Adrenal gland (tissue), 12 donors: ENCODE measurements around the gene CEP70. TPM values are rescaled to one million over a fixed set of nuclear protein-coding genes. Genes with fewer than 3 reads are reported as not detected.
"Not testable (repeated sequence)": the region's sequence is repeated elsewhere in the genome, so short reads cannot be mapped to it uniquely, and the experiment has no call there.

Experiments used
- DNase-seq, 7 donors: peaks; one replicate each; pipeline ENCODE4 v3.0.0-alpha.2; 2019 to 2020
- H3K27ac ChIP-seq, 5 donors: fragments of 200-600 bp; sonication (generic) in 4 of 5; 1 replicate in 3 of 5; 2 replicates in 2 of 5; pipeline versions ENCODE4 v1.5.1 to v1.8.0; 2016 to 2020; ENCODE audit warnings: mild to moderate bottlenecking in 1 of 5
- H3K27me3 ChIP-seq: fragments of 200-600 bp; 2 replicates; pipeline ENCODE4 v1.8.0; 2021
- H3K36me3 ChIP-seq, 2 donors: fragments of 200-600 bp; replicated peaks in 1 of 2; 1 replicate in 1 of 2; 2 replicates in 1 of 2; pipeline versions ENCODE4 v1.5.1 to v1.8.0; 2018 to 2022
- H3K4me1 ChIP-seq, 2 donors: fragments of 200-600 bp; replicated peaks in 1 of 2; 1 replicate in 1 of 2; 2 replicates in 1 of 2; pipeline versions ENCODE4 v1.5.1 to v1.8.0; 2018 to 2021
- H3K4me3 ChIP-seq, 4 donors: fragments of 200-600 bp; sonication (generic) in 3 of 4; one replicate each; pipeline ENCODE4 v1.5.1; 2016 to 2018
- H3K9me3 ChIP-seq, 3 donors: fragments of 200-600 bp; sonication (generic) in 1 of 3; replicated peaks in 1 of 3; 1 replicate in 2 of 3; 2 replicates in 1 of 3; pipeline versions ENCODE4 v1.5.1 to v1.8.0; 2016 to 2021
- POLR2A ChIP-seq, 2 donors: fragments of 450-650 bp; IDR thresholded peaks; one replicate each; pipeline ENCODE4 v1.6.1; 2017; ENCODE audit warnings: antibody characterized with exemption in 2 of 2, mild to moderate bottlenecking in 2 of 2, moderate library complexity in 1 of 2
- WGBS, 4 donors: extraction: QIAGEN DNeasy Blood & Tissue Kit in 2 of 4; methylation state at CpG; one replicate each; pipeline versions ENCODE4 v1.1.5 to v1.1.7; 2013 to 2017; 5-methylcytosine and 5-hydroxymethylcytosine counted together
- intact Hi-C, 2 donors: fragments of 100-400 bp; cut with DNase I; formaldehyde crosslinking; loops; one replicate each; pipeline versions ENCODE4 v1.14.1 to v1.15.0; 2022 to 2023
- polyA plus RNA-seq, 3 donors: library from polyadenylated mRNA; stranded (reverse); fragments of 200-250 nt in 2 of 3; fragments of 350-450 nt in 1 of 3; fragmentation: Illumina TruSeq in 1 of 3; extraction: RNeasy Lipid Tissue Mini Kit (QIAGEN cat#74804) in 1 of 3; gene quantifications; one replicate each; pipeline ENCODE4 v1.2.3, GENCODE V29; 2013 to 2014
- total RNA-seq, 9 donors: library from RNA; depleted of rRNA in 4 of 9; stranded (reverse); fragments of >200 nt in 4 of 9; fragments of 120-200 nt in 1 of 9; fragmentation: NEBNext Ultra II Directional in 1 of 9; extraction: Animal tissue kit (Norgen Biotek cat#: 25700) in 1 of 9; gene quantifications; one replicate each; pipeline versions ENCODE4 v1.1.0 to v1.2.4, GENCODE V29; 2013 to 2023
- TF ChIP-seq, protein P1 (sequence below), 6 experiments: fragments of 450-650 bp in 4 of 6; fragments of 200-600 bp in 2 of 6; sonication (generic) in 1 of 6; IDR thresholded peaks; 1 replicate in 5 of 6; 2 replicates in 1 of 6; pipeline versions ENCODE4 v1.5.1 to v1.8.0; 2016 to 2021; ENCODE audit warnings: antibody characterized with exemption in 6 of 6, mild to moderate bottlenecking in 2 of 6, moderate library complexity in 1 of 6
- donor health status: healthy with polysubstance abuse.
- donor health status: Bipolar disorder and iron deficiency.
- donor health status: DM: yes; HTN: yes; CAD: no.
- donor health status: DM: no; HTN: no; CAD: no.
- donor health status: DM: no; HTN: no; CAD: no.
- donor health status: DM: yes; HTN: yes; CAD: no.

The CEP70 gene
- total and polyA plus RNA-seq, 12 donors, result 7.8 to 26.9 (median 16.4) TPM

DNA sequence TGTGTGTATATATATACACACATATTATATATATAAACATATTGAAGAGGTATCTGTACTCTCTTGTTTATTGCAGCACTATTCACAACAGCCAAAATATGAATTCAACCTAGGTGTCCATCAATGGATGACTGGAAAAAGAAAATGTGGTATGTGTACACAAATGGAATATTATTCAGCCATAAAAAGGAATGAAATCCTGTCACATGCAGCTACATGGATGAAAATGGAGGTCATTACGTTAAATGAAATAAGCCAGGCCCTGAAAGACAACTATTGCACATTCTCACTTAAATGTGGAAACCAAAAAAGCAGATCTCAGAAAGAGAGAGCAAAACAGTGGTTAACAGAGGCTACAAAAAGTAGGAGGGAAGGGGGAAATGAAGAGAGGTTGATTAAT, 49.5 kb downstream of the CEP70 start:
- Histone ChIP-seq H3K4me1 (no peaks in the 10 kb centered on the region), H3K27me3 (no peaks in the 10 kb centered on the region), H3K4me3 (no peak overlapping the region), H3K27ac (no peak overlapping the region), H3K36me3 (peaks cover 0 to 10% of the 10 kb centered on the region in 2 donors), H3K9me3 (peaks cover 0 to 12% (median 8%) of the 10 kb centered on the region in 3 donors)
- no peak for TF ChIP-seq POLR2A (IDR thresholded peaks at IDR 0.05)
- TF ChIP-seq, protein P1, sequence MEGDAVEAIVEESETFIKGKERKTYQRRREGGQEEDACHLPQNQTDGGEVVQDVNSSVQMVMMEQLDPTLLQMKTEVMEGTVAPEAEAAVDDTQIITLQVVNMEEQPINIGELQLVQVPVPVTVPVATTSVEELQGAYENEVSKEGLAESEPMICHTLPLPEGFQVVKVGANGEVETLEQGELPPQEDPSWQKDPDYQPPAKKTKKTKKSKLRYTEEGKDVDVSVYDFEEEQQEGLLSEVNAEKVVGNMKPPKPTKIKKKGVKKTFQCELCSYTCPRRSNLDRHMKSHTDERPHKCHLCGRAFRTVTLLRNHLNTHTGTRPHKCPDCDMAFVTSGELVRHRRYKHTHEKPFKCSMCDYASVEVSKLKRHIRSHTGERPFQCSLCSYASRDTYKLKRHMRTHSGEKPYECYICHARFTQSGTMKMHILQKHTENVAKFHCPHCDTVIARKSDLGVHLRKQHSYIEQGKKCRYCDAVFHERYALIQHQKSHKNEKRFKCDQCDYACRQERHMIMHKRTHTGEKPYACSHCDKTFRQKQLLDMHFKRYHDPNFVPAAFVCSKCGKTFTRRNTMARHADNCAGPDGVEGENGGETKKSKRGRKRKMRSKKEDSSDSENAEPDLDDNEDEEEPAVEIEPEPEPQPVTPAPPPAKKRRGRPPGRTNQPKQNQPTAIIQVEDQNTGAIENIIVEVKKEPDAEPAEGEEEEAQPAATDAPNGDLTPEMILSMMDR (IDR thresholded peaks at IDR 0.05), result no peak
- WGBS, 4 donors, result 93 to 97% (median 95%) methylated on average over 1 of the region's 1 CpG
- intact Hi-C loops, result no loop called here
- no peak for DNase-seq

DNA sequence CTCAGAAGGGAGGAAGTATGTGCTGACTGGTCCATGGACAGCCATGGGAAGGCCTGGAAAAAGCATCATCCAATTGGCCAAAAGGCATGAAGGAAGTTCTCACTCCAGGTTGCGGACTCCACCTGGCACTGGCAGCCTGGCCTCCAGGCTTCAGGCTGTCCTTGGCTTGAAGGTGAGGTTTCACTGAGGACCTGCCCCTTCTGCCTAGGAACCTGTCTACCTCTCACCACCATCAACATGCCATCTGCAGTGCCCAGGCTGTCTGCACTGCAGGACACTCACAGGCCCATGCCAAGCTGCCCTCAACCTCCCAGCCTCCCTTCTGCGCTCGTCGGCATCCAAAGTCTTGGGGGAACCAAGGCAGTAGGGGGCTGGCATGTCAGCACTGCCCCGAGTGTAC, 51.1 kb downstream of the CEP70 start:
- H3K9me3 ChIP-seq, result peaks cover 0 to 14% (median 8%) of the 10 kb centered on the region in 3 donors
- no peaks in the 10 kb centered on the region for H3K4me1 ChIP-seq
- TF ChIP-seq, protein P1 (IDR thresholded peaks at IDR 0.05), result no peak
- TF ChIP-seq POLR2A (IDR thresholded peaks at IDR 0.05), result no peak
- WGBS, 4 donors, result 97 to 98% (median 97%) methylated on average over 4 to 5 of the region's 5 CpGs; no CpG with 5 or more reads in 1 of the 4 donors
- H3K36me3 ChIP-seq, result peaks cover 0 to 10% of the 10 kb centered on the region in 2 donors
- no peak overlapping the region for H3K4me3 ChIP-seq
- no peak overlapping the region for H3K27ac ChIP-seq
- DNase-seq, result no peak
- no peaks in the 10 kb centered on the region for H3K27me3 ChIP-seq
- intact Hi-C loops, result no loop called here

DNA sequence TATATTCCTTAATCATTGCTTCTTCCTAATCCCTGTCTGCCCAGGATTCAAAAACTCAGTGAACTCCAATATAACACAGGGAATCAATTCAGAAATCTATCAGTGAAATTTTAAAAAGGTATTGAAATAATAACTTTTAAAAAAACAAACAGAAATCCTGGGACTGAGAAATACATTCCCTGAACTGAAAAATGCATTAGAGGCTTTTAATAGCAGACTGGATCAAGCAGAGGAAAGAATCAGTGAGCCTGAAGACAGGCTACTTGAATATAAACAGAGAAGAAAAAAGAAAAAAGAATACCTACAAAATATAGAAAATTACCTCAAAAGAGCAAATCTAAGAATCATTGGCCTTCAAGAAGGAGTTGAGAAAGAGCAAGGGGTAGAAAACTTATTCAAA, 54.7 kb downstream of the CEP70 start:
- H3K27me3 ChIP-seq, result no peaks in the 10 kb centered on the region
- no peak for TF ChIP-seq POLR2A (IDR thresholded peaks at IDR 0.05)
- TF ChIP-seq, protein P1 (IDR thresholded peaks at IDR 0.05), result no peak
- H3K9me3 ChIP-seq, result peaks cover 0 to 11% (median 8%) of the 10 kb centered on the region in 3 donors
- H3K4me3 ChIP-seq, result no peak overlapping the region
- peaks cover 0 to 10% of the 10 kb centered on the region in 2 donors for H3K36me3 ChIP-seq
- intact Hi-C loops, result no loop called here
- no peak for DNase-seq
- H3K27ac ChIP-seq, result no peak overlapping the region
- H3K4me1 ChIP-seq, result no peaks in the 10 kb centered on the region

DNA sequence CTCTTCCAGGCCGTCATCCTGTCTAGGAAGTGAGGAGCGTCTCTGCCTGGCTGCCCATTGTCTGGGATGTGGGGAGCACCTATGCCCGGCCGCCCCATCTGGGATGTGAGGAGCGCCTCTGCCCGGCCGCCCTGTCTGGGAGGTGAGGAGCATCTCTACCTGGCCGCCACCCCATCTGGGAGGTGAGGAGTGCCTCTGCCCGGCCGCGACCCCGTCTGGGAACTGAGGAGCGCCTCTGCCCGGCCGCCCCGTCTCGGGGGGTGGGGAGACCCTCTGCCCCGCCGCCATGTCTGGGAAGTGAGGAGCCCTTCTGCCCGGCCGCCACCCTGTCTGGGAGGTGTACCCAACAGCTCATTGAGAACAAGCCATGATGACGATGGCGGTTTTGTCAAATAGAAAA, 72.6 kb downstream of the CEP70 start:
- not testable (repeated sequence) for H3K27me3 ChIP-seq, H3K9me3 ChIP-seq
- WGBS, 4 donors, result 96 to 99% (median 98%) methylated on average over 11 to 23 of the region's 23 CpGs

DNA sequence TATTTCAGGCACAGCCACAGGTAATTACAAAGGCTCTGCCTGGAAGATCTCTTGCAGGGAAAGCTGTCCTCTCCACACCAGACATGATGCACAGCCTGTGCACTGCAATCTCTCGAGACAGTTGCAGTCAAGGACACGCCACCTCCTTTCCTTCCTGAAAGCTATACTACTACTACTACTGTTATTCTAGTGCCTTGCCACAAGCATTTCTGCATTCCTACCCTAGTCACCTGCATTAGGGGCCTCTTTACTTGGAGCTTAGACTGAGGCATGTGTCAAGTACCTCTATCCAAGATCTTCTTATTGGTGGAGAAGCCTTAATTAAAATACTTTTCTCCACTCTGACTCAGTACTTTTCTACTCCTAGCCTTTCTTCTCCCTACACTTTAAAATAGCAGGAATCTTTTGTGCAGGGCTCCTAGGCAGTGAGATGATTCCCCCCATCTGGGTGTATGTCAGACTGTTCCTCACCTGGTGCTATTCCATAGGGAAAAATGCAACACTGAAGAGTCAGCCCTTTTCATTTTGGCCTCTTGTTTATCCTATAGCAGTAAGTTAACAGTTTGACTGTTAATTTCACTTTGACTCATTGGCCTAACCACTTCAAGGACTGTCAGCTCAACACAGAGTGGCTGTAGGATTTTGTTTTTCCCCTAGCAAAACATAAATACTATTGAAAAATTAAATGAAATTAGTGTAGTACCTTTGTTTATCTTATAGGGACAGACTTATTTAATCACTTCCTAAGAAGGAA, 80.8 kb downstream of the CEP70 start:
- DNase-seq, result no peak
- Histone ChIP-seq H3K4me3 (no peak overlapping the region), H3K27ac (no peak overlapping the region), H3K9me3 (no peaks in the 10 kb centered on the region), H3K36me3 (no peaks in the 10 kb centered on the region), H3K4me1 (no peaks in the 10 kb centered on the region), H3K27me3 (no peaks in the 10 kb centered on the region)
- no peak for TF ChIP-seq POLR2A (IDR thresholded peaks at IDR 0.05)
- TF ChIP-seq, protein P1 (IDR thresholded peaks at IDR 0.05), result no peak
- intact Hi-C loops, result no loop called here
- whole genome bisulfite sequencing, 4 donors, result 53 to 72% (median 62%) methylated on average over 2 of the region's 2 CpGs

More for the DNA sequence above, 72.6 kb downstream of the CEP70 start:
- H3K4me3 ChIP-seq, intact Hi-C loops, H3K36me3 ChIP-seq, H3K4me1 ChIP-seq, H3K27ac ChIP-seq, DNase-seq: not testable (repeated sequence)
